Stimulated activated CD8-positive, alpha-beta memory T cell treated with anti-CD3 and anti-CD28 coated beads, Interleukin-4, amount 100 ng/mL, for 4 hours (primary cell): ENCODE results near the gene ZDHHC16.
"Not testable (repeated sequence)": the region's sequence is repeated elsewhere in the genome, so short reads cannot be mapped to it uniquely, and the experiment has no call there.

Source experiments
- DNase-seq, 2 donors: peaks; one replicate each; pipeline ENCODE4 v3.0.0-alpha.2; 2020; ENCODE audit warnings: low read depth in 2 of 2, low spot score in 1 of 2

ZDHHC16 gene

DNA sequence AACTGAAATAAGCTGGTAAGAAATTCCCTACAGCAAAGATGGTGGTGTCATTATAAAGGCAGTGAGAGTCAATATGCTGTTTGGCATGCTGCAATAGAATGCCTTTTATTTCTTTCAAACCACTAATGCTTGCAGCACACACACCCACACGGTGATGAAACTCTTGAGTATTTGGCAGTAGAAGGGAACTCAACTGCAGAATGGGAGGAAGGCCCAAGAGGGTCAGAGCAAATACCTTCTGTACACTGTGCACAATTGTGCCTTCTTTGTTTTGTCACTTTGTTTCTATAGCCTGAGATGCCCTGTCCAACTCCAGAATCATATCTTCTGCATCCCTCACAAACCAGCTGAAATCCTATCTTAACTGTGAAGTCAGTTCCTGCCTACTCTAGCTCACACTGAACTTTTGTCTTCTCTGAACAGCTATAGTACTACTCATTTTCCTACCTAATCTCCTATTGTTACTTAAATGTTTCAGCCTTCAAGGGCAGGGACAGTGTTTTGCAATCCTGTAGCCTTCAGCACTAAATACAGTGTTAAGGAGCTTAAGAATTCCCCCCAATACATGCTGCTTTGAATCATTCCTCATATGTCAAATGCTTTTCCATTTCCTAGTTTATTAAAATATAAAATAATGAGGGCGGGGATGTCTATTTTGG, 30.1 kb downstream of the ZDHHC16 start:
- no peak for DNase-seq

GRCh38 chr10:97479410-97479809, 33.4 kb downstream of the ZDHHC16 start:
- not testable (repeated sequence) for DNase-seq

DNA sequence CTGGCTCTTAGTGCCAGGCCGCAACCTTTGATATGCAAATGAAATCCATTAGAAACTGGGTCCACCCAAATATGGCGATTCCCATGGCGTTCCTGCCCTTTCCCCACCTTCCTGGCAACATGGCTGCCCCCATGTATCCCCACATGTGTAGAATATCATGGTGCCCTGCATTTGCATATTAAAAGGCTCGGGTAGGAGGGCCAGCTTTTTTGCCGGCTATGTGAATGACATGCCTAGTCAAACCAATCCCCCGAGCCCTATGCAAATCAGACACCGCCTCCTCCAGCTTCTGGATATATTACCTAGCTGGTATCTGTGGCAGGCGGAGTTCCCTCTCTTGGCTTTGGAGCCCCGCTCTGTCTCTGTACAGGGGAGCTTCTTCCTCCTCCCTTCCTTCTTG, 34.0 kb downstream of the ZDHHC16 start:
- DNase-seq, result no peak

GRCh38 chr10:97481071-97481470, 35.1 kb downstream of the ZDHHC16 start:
- DNase-seq, result no peak

GRCh38 chr10:97482381-97482780, 36.4 kb downstream of the ZDHHC16 start:
- DNase-seq, result no peak

- no peak for DNase-seq
These were observed 37.5 kb downstream of the ZDHHC16 start for GRCh38 chr10:97483506-97483905.

DNA sequence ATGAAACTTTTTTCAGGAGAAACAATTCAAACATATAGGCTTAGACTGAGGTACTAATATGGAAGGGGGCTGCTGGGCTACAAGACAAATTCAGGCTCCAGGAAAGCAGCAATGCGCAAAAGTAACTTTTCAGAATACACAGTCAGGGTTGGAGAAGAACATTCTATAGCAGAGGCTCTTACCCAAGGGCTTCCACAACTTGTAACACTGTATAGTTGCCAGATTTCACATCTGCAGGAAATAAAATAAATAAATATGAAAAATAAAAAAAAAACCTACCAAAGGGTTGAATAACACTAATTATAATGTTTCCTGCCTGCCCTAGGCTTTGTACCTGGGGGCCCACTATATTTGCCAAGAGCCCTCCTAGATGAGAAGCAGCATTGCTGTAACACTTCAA, 37.9 kb downstream of the ZDHHC16 start:
- DNase-seq, result no peak

DNA sequence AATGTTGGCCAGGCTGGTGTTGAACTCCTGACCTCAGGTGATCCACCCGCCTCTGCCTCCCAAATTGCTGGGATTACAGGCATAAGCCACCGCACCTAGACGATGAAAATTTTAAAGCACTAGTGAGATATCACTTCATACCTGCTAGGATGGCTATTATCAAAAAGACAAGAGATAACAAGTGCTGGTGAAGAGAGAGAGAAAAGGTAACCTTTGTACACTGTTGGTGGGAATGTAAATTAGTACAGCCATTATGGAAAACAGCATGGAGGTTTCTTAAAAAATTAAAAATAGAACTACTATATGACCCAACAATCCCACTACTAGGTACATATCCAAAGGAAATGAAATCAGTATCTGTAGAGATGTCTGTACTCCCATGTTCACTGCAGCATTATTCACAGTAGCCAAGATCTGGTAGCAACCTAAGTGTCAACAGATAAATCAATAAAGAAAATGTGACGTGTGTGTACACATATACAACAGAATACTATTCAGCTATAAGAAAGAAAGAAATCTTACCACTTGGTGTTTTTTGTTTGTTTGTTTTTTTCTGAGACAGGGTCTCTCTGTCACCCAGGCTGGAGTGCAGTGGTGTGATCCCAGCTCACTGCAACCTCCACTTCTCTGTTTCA, 39.8 kb downstream of the ZDHHC16 start:
- DNase-seq, result no peak

DNA sequence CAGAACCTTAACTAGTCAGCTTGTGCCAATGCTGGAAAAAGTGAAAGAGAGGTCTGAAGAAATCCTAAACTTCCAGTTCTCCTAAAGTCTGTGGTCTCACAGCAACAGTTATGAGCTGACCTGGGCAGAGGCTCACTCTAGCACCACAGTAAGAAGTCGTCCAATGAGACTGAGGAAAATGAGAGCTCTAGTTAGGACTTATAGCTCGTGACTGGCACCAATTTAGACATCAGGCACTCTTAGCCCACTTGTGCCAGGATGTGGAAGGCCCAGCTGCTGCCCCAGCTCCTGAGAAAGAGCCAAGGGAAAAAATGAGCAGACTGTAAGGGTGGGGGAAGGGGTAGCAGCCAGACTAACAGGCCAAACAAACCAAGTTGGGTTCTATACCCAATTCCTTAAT, 44.6 kb downstream of the ZDHHC16 start:
- DNase-seq, result no peak

GRCh38 chr10:97494151-97494550, 48.2 kb downstream of the ZDHHC16 start:
- DNase-seq, result no peak

- DNase-seq, result no peak
These were observed 49.0 kb downstream of the ZDHHC16 start for GRCh38 chr10:97494863-97495506.

- peak; percentile 45 for DNase-seq
These were observed 51.6 kb downstream of the ZDHHC16 start for GRCh38 chr10:97497572-97498075.

DNA sequence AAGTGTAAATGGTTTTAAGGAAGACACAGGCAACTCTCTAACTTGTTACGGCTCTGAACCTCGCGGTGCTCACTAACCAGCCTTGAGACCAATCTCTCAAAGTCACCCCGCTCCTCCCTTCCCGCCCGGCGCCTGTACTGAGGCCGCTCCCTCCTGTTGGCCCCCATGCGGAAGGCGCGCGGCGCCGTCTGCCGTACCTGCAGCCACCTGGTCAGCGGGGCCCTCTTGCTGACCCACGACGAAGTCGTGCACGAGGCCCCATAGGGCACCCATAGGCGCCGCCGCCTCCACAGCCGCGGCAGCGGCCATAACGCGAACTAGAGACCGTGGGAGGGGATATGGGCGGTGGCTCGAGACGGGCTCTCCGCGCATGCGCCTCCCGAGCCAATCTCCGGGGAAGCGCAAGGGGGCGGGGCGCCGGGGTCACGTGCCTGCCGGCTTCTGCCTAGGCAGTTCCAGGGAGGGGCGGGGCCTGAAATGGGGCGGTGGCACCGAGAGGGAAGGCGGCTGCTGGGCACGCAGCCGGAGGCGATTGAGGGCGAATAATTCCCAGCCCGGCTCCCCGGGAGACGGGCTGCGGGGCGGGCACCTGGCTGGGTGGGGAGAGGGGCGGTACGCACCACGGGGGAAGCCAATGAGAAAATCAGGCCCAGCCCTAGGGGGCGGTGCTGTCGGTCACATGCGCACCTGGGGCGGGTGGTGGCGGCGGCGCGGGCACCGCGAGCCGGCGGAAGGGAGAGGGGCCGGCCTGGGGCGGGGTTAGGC, 52.3 kb downstream of the ZDHHC16 start, which contains the start of gene MMS19:
Gene MMS19 (minus strand): TSS at position 347 of the 765 bp plus-strand sequence. CDS start 38 bp downstream, at position 309.
- DNase-seq, result peak; percentile 98

GRCh38 chr10:97498841-97499560, 53.0 kb downstream of the ZDHHC16 start, which contains the start of gene UBTD1:
Gene UBTD1, plus strand, starts transcription at chr10:97498924. Its CDS starts 280 bp downstream, at chr10:97499204.
- peak in 1 of 2 donors; percentile 1 for DNase-seq

DNA sequence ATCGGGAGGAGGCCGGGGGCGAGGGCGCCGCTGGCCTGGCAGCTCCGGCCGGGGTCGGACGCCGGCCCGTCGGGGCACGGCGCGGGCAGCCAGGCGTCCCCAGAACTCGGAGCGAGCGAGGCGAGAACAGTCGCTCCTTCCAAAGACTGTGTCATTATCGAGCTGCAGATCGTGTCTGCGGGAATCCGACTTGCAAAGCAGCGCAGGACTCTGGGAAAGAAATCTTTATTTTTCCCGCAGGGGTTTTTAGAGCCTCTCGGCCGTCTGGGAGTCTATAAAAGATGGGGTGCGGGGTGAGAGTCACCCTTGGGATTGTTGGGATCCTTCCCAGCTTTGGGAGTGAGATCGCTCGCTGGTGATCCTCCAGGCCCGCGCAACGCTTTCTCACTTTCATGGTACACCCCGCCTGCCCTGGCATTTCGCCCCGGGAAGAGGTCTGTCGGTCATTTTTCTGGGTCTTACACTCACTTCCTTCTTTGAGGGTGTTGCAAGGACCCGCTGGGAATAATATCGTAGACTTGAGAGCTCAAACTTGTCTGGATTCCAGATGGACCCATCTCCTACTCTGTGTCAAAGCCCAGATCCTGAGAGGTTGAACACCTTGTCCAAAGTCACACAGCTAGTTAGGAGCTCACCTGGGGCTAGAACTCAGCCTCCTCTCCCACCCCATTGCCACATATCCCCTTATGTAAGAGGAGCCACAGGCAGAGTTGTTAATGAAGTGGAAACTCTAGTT, 53.8 kb downstream of the ZDHHC16 start:
- no peak for DNase-seq

DNA sequence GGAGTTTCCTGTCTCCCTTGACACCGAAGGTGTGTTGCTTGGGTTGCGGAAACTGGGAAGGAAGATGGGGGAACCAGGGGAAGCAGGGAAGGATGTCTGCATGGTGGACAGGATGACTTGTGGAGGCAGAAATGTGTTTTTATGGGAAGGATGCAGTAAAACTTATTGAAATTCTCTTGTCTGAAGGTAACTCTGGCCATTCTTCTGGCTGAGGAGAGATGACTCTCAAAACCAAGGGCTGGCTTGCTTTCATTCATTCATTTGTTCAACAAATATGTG, 54.3 kb downstream of the ZDHHC16 start:
- no peak for DNase-seq

DNA sequence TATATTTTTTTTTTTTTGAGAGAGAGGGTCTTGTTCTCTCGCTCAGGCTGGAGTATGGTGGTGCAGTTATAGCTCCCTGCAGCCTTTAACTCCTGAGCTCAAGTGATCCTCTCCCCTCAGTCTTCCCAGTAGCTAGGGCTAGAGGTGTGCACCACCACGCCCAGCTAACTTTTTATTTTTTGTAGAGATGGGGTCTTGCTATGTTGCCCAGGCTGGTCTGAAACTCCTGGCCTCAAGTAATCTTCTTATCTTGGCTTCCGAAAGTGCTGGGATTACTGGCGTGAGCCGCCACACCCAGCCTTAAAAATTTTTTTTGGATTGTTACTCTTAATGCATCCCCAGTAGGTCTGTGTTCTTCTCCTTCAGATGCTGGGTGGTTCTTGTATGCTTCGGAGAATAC, 56.9 kb downstream of the ZDHHC16 start:
- no peak for DNase-seq

DNA sequence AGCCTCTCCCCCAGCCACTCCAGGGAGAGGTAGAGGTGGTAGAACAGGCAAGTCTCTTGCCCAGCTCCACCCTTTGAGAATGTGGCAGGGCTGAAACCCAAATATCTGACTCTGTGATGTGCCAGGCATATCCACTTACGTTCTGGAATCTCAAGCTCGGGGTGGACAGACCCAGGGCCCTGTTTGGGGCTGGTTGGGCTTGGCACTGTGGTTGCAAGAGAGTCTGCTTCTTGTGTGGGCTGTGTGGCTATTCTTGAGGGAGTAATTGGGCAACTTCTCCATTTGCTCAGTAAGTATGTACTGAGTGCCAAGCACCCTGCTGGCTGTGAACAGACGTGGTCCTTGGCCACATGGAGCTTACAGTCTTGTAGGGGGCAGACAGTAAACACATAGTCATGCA, 57.4 kb downstream of the ZDHHC16 start:
- DNase-seq, result no peak

GRCh38 chr10:97505152-97505551, 59.2 kb downstream of the ZDHHC16 start:
- DNase-seq, result no peak
